IPS-NIHi7 (cell line): ENCODE data around the gene ZNF506.
"Not testable (repeated sequence)": the region's sequence is repeated elsewhere in the genome, so short reads cannot be mapped to it uniquely, and the experiment has no call there.

Source experiments
- DNase-seq: peaks from one replicate; pipeline ENCODE4 v3.0.0; 2012; ENCODE audit warnings: mixed read lengths; ENCODE audit errors: extremely low spot score

The ZNF506 gene

DNA sequence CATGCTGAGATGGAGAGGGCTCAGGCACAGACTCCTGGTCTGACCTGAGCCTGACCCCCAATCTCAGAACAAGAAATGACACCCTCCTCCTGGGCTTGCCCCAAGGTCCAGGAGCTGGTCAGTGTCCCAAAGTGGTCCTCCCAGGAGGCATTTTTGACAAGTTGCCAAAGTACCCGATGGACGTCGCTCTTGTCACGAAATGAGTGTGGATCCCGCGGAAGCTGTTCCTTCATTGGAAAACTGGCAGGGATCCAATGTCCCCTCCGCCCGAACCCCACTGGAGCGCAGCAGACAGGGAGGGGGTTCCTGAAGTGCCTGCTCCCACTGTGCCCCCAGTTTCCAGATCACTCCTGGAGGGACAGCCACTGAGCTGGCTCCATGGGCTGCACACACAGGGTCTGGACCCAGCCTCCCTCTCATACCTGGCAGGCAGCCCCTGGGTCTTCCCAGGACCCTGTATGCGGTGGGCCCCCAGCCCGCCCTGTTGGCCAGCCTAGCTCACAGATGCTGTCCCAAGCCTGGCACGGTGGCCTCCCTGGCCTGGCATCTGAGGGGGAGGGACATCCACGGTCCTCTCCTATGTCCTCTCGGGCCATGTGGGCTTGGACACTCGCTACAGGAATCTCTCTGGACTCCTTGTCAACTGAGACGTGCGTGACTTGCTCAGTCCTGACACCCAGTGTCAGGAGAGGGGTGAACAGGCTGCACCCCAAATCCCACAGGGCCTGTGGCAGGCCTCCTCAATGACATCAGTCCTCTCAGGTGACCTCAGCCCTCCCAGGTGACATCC, 75.9 kb downstream of the ZNF506 start:
- DNase-seq = no peak

- no peak for DNase-seq
Measured at GRCh38 chr19:19744641-19745040, 76.9 kb downstream of the ZNF506 start.

GRCh38 chr19:19743921-19744320, 77.6 kb downstream of the ZNF506 start:
- DNase-seq = not testable (repeated sequence)

GRCh38 chr19:19743176-19743575, 78.4 kb downstream of the ZNF506 start:
- no peak for DNase-seq

DNA sequence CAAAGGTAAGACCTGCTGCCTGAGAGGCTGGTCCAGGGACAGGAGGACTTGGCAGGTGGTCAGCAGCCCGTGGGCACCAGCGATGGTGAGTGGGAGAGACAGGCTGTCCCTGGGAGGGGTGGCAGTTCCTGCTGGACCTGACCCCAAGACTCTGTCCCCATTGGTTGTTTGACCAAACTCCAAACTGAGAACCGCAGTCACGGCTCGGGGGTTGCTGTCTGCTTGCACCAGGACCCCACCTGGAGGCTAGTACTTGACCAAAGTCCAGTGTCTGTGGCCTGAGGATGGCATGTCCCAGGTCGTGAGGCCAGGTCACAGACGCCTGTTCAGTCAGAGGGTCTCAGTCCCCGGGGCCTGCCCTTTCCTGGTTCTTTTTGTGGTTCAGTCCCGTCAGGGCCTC, 78.8 kb downstream of the ZNF506 start:
- no peak for DNase-seq
